Chondrocyte (in vitro differentiated cells): ENCODE data around the gene SESN2. TPM values are rescaled to one million over a fixed set of nuclear protein-coding genes. Genes with fewer than 3 reads are reported as not detected.
A peak's percentile ranks its signal among the peaks of the same experiment; 100 is the strongest.

Experiments used
- DNase-seq: peaks from one replicate; pipeline ENCODE4 v3.0.0; 2021; ENCODE audit warnings: mixed read lengths, low spot score
- H3K27ac Mint-ChIP-seq: one replicate; pipeline ENCODE4 v1.8.0; 2021; ENCODE audit warnings: mild to moderate bottlenecking, moderate library complexity, mixed read lengths; ENCODE audit not compliant: unreplicated experiment
- H3K27me3 Mint-ChIP-seq: 2 replicates; pipeline ENCODE4 v1.8.0; 2021; ENCODE audit warnings: low read depth, mixed read lengths
- H3K36me3 Mint-ChIP-seq: 2 replicates; pipeline ENCODE4 v1.8.0; 2021; ENCODE audit warnings: low read depth, mixed read lengths
- H3K4me1 Mint-ChIP-seq: 2 replicates; pipeline ENCODE4 v1.8.0; 2021; ENCODE audit warnings: low read depth, mild to moderate bottlenecking, mixed read lengths
- H3K4me3 Mint-ChIP-seq: one replicate; pipeline ENCODE4 v1.8.0; 2021; ENCODE audit warnings: mild to moderate bottlenecking, moderate library complexity, mixed read lengths; ENCODE audit not compliant: unreplicated experiment
- H3K9me3 Mint-ChIP-seq: 2 replicates; pipeline ENCODE4 v1.8.0; 2021; ENCODE audit warnings: low read depth, mixed read lengths
- total RNA-seq: library from RNA; stranded (reverse); gene quantifications from 3 replicates; pipeline ENCODE4 v1.2.1, GENCODE V29; 2021
- TF ChIP-seq, protein P1 (sequence below): fragments of 200-600 bp; sonication (generic); IDR thresholded peaks from 2 replicates; pipeline ENCODE4 v1.5.0; 2021; ENCODE audit warnings: antibody characterized with exemption, mild to moderate bottlenecking, moderate library complexity

The SESN2 gene
- total RNA-seq, 1 donor from 2014 or later, result 54.7 TPM

DNA sequence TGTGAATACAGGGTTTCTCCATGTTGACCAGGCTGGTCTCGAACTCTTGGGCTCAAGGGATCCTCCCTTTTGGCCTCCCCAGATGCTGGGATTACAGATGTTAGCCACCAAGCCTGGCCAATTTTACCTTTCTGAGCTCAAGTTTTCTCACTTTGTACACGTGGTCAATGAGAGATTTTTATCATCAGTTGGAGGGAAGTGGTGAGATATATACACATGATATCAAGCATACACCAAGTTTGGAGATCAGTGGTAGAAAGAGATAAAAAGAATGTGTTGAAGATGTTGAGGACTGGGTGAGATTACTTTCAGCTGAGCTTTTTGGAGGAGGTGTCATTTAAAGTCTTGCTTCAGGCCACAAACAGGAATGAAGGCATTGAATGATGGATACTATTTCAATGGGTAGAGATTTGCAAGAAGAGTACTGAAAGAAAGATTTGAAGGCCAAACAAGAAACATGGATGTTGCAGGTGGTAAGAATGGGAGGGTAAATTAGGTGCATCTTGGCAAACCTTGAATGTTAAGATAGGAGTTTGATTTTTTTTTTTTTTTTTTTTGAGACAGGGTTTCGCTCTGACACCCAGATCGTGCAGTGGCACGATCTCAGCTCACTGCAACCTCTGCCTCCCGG, 3.0 kb upstream of the SESN2 start:
- H3K4me3 Mint-ChIP-seq, result no peak overlapping the region
- H3K27ac Mint-ChIP-seq, result no peak overlapping the region
- no peak for DNase-seq
- TF ChIP-seq, protein P1, sequence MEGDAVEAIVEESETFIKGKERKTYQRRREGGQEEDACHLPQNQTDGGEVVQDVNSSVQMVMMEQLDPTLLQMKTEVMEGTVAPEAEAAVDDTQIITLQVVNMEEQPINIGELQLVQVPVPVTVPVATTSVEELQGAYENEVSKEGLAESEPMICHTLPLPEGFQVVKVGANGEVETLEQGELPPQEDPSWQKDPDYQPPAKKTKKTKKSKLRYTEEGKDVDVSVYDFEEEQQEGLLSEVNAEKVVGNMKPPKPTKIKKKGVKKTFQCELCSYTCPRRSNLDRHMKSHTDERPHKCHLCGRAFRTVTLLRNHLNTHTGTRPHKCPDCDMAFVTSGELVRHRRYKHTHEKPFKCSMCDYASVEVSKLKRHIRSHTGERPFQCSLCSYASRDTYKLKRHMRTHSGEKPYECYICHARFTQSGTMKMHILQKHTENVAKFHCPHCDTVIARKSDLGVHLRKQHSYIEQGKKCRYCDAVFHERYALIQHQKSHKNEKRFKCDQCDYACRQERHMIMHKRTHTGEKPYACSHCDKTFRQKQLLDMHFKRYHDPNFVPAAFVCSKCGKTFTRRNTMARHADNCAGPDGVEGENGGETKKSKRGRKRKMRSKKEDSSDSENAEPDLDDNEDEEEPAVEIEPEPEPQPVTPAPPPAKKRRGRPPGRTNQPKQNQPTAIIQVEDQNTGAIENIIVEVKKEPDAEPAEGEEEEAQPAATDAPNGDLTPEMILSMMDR, result no peak
- no peaks in the 10 kb centered on the region for H3K9me3 Mint-ChIP-seq
- H3K27me3 Mint-ChIP-seq, result no peaks in the 10 kb centered on the region
- H3K36me3 Mint-ChIP-seq, result peaks cover 2% of the 10 kb centered on the region
- H3K4me1 Mint-ChIP-seq, result peaks cover 21% of the 10 kb centered on the region

DNA sequence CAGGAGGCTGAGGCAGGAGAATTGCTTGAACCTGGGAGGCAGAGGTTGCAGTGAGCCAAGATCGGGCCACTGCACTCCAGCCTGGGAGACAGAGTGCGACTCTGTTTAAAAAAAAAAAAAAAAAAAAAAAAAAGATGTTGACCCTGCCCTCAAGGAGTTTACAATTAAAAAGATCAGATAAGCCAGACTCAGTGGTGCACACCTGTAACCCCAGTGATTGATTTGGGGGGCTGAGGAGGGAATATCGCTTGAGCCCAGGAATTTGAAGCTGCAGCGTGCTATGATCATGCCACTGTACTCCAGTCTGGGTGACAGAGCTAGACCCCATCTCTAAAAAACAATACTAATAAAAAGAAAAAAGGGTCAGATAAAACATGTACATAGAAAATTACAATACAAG, 1.6 kb upstream of the SESN2 start:
- DNase-seq, result no peak
- H3K4me3 Mint-ChIP-seq, result no peak overlapping the region
- peaks cover 36% of the 10 kb centered on the region for H3K4me1 Mint-ChIP-seq
- peaks cover 2% of the 10 kb centered on the region for H3K36me3 Mint-ChIP-seq
- no peaks in the 10 kb centered on the region for H3K27me3 Mint-ChIP-seq
- TF ChIP-seq, protein P1, result no peak
- H3K27ac Mint-ChIP-seq, result peak overlapping the region; percentile 100
- no peaks in the 10 kb centered on the region for H3K9me3 Mint-ChIP-seq

- H3K9me3 Mint-ChIP-seq, result no peaks in the 10 kb centered on the region
- peaks cover 46% of the 10 kb centered on the region for H3K4me1 Mint-ChIP-seq
- peaks cover 2% of the 10 kb centered on the region for H3K36me3 Mint-ChIP-seq
- no peaks in the 10 kb centered on the region for H3K27me3 Mint-ChIP-seq
- DNase-seq, result no peak
- peak overlapping the region; percentile 84 for H3K4me3 Mint-ChIP-seq
- TF ChIP-seq, protein P1, result no peak
- H3K27ac Mint-ChIP-seq, result peak overlapping the region; percentile 100
Observed at GRCh38 chr1:28258628-28259251, 578 bp upstream of the SESN2 start.

GRCh38 chr1:28259934-28260802, 850 bp downstream of the SESN2 start:
- peak; percentile 95 for DNase-seq

DNA sequence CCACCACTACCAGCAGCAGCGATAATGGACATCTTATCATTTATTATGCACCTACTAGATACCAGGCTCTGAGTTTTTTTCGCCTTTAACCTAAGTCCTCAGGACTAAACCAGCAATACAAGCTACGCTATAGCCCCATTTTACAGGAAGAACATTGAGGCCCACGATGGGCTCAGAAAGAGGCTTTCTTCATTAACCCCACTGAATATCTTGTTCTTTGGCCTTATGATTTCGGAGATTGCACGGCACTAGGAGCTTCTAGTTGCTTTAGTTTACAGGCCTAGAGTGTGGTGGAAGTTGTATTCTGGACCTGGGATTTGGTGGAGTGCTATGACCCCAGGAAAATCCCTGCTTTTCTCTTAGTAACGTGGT, 1.5 kb downstream of the SESN2 start:
- no peak for DNase-seq
- Mint-ChIP-seq H3K27me3 (no peaks in the 10 kb centered on the region), H3K4me1 (peaks cover 63% of the 10 kb centered on the region), H3K4me3 (peak overlapping the region; percentile 84), H3K36me3 (peaks cover 2% of the 10 kb centered on the region), H3K9me3 (no peaks in the 10 kb centered on the region), H3K27ac (peak overlapping the region; percentile 83)
- TF ChIP-seq, protein P1, result no peak

More at GRCh38 chr1:28259934-28260802, 850 bp downstream of the SESN2 start:
- peak overlapping the region; percentile 100 for H3K27ac Mint-ChIP-seq
- H3K4me3 Mint-ChIP-seq, result peak overlapping the region; percentile 84
- no peaks in the 10 kb centered on the region for H3K9me3 Mint-ChIP-seq
- H3K4me1 Mint-ChIP-seq, result peaks cover 57% of the 10 kb centered on the region
- H3K36me3 Mint-ChIP-seq, result peaks cover 2% of the 10 kb centered on the region
- TF ChIP-seq, protein P1, result no peak
- H3K27me3 Mint-ChIP-seq, result no peaks in the 10 kb centered on the region
